Measurements from ENCODE around the gene C16orf74.
A peak's percentile ranks its signal among the peaks of the same experiment; 100 is the strongest.

Gene C16orf74

DNA sequence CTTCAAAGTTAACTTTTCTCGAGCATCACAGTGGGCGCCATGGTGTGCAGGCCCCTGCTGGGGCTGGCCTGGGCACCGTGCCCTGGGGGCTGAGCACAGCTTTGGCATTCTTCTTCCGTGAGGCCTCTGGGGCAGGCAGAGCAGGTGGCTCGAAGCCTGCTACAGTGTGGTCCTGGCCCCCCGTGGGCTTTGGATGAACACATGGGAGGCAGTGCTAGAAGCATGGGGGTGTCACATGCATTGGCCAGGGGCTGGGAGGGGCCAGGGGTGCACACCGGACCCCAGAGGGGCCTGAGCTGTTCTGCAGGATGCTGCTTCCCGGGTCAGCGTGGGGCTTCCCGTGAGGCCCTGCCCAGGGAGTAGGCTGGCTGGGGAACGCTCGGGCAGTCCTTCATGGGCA is 12.1 kb upstream of the C16orf74 start:
- Histone ChIP-seq H3K4me3 (ENCODE audit: low read depth in 1 of 2, low read length in 2 of 2) (no peak overlapping the region), H3K9ac (ENCODE audit: low read depth in 1 of 2, low read length in 2 of 2) (no peak overlapping the region), H3K27ac (ENCODE audit: low read depth, low read length) (no peak overlapping the region), H3K36me3 (ENCODE audit: control insufficient read depth in 1 of 2, insufficient read depth in 2 of 2, low read length in 2 of 2) (no peaks in the 10 kb centered on the region), H3K4me1 (ENCODE audit: control insufficient read depth in 1 of 2, insufficient read depth in 2 of 2, low read length in 2 of 2) (peaks cover 0 to 5% of the 10 kb centered on the region in 2 donors), H3K9me3 (ENCODE audit: control insufficient read depth in 1 of 2, low read length in 2 of 2) (no peaks in the 10 kb centered on the region), H3K27me3 (ENCODE audit: control insufficient read depth in 1 of 2, insufficient read depth in 2 of 2, low read length in 2 of 2) (peaks cover 3 to 6% of the 10 kb centered on the region in 2 donors)

DNA sequence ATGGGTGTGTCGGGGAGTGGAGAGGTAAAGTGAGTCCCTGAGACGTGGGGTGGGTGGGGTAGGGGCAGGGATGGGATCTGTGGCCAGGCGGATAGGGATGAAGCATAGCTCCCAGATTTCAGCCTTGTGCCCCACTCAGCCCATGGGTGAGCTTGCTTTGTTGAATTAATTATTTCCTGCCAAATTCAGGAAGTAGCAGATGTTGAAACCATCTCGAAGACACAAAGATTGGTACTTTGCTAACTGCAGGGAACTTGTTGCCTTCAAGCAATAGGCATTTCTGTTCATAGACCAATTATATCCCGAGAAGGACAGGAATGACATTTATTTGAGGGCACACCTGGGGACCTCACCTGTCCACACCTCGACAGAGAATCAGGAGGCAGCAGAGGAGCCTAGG is 11.0 kb upstream of the C16orf74 start:
- Histone ChIP-seq H3K27ac (ENCODE audit: low read depth, low read length) (no peak overlapping the region), H3K9me3 (ENCODE audit: control insufficient read depth in 1 of 2, low read length in 2 of 2) (no peaks in the 10 kb centered on the region), H3K27me3 (ENCODE audit: control insufficient read depth in 1 of 2, insufficient read depth in 2 of 2, low read length in 2 of 2) (peaks cover 3 to 6% of the 10 kb centered on the region in 2 donors), H3K9ac (ENCODE audit: low read depth in 1 of 2, low read length in 2 of 2) (no peak overlapping the region), H3K4me1 (ENCODE audit: control insufficient read depth in 1 of 2, insufficient read depth in 2 of 2, low read length in 2 of 2) (peaks cover 0 to 5% of the 10 kb centered on the region in 2 donors), H3K4me3 (ENCODE audit: low read depth in 1 of 2, low read length in 2 of 2) (no peak overlapping the region), H3K36me3 (ENCODE audit: control insufficient read depth in 1 of 2, insufficient read depth in 2 of 2, low read length in 2 of 2) (no peaks in the 10 kb centered on the region)

DNA sequence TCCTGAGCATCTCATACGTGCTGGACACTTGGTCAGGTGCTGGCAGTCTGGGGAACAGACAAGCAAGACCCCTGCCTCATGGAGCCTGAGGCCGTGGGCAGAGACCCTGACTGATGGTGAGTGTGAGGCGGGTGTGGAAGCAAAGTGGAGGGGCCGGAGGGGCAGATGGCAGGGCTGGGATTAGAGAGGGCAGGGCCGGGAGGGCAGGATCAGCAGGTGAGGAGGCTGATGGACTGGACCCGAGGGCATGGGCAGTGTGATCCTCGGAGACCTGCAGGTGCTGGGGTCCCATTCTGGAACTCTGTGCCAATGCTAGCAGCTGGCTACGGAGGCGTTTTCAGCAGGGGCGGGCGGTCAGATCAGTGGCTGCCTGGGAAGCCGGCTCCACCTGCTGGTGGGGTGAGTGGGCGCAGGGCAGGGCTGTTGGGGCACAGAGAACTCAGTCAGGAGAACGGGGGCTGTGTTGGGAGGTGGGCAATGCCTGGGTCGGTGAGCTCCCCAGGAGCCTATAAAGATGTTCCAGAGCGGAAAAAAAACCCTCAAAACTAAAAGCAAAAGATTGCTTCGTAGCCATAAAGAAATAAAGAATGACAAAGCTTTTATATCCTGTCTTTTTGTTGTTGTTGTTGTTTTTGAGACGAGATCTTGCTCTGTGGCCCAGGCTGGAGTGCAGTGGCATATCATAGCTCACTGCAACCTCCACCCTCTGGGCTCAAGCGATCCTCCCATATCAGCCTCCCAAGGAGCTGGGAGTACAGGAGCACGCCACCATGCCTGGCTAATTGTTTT is 8.9 kb upstream of the C16orf74 start:
- peaks cover 0 to 6% of the 10 kb centered on the region in 2 donors for H3K27me3 ChIP-seq (ENCODE audit: control insufficient read depth in 1 of 2, insufficient read depth in 2 of 2, low read length in 2 of 2)
- no peak overlapping the region for H3K4me3 ChIP-seq (ENCODE audit: low read depth in 1 of 2, low read length in 2 of 2)
- H3K4me1 ChIP-seq (ENCODE audit: control insufficient read depth in 1 of 2, insufficient read depth in 2 of 2, low read length in 2 of 2) = peaks cover under 1 to 6% of the 10 kb centered on the region in 2 donors
- H3K27ac ChIP-seq (ENCODE audit: low read depth, low read length) = no peak overlapping the region
- no peaks in the 10 kb centered on the region for H3K9me3 ChIP-seq (ENCODE audit: control insufficient read depth in 1 of 2, low read length in 2 of 2)
- H3K9ac ChIP-seq (ENCODE audit: low read depth in 1 of 2, low read length in 2 of 2) = no peak overlapping the region
- H3K36me3 ChIP-seq (ENCODE audit: control insufficient read depth in 1 of 2, insufficient read depth in 2 of 2, low read length in 2 of 2) = no peaks in the 10 kb centered on the region

DNA sequence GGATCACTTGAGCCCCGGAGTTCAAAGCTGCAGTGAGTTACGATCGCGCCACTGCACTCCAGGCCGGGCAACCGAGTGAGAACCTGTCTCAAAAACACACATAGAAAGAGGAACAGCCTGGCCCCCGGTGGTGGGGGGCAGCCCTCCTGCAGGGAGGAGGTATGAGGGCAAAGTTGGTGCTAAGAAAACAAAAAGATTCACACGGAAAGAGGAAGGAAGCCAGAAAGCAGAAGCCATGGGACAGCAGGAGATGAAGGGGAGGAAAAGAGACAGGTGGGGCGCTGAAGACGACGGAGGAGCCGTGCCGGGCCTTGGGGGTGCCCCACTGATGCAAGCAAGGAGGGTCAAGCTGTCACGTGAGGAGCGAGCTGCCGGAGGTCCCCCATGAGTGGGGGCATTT is 8.2 kb upstream of the C16orf74 start:
- Histone ChIP-seq H3K9me3 (ENCODE audit: control insufficient read depth in 1 of 2, low read length in 2 of 2) (no peaks in the 10 kb centered on the region), H3K4me1 (ENCODE audit: control insufficient read depth in 1 of 2, insufficient read depth in 2 of 2, low read length in 2 of 2) (peaks cover 7 to 13% of the 10 kb centered on the region in 2 donors), H3K27ac (ENCODE audit: low read depth, low read length) (no peak overlapping the region), H3K9ac (ENCODE audit: low read depth in 1 of 2, low read length in 2 of 2) (no peak overlapping the region), H3K27me3 (ENCODE audit: control insufficient read depth in 1 of 2, insufficient read depth in 2 of 2, low read length in 2 of 2) (peaks cover 0 to 10% of the 10 kb centered on the region in 2 donors), H3K4me3 (ENCODE audit: low read depth in 1 of 2, low read length in 2 of 2) (no peak overlapping the region), H3K36me3 (ENCODE audit: control insufficient read depth in 1 of 2, insufficient read depth in 2 of 2, low read length in 2 of 2) (no peaks in the 10 kb centered on the region)

DNA sequence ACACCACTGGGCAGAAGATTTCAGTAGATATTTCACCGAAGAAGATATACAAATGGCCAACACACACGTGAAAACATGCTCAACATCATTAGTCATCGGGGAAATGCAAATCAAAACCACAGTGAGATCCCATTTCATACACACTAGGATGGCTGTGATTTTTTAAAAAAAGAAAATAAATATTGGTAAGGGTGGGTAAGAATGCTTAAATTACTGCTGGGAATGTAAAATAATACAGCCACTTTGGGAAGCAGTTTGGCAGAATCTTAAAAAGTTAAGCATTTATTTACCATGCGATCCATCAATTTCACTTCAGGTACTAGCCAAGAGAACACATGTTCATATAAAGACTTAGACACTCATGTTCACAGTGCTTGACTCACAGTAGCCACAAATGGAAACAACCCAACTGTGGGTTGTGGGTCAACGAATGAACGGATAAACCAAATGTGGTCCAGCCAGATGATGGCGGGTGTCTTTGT is 6.5 kb upstream of the C16orf74 start:
- no peaks in the 10 kb centered on the region for H3K9me3 ChIP-seq (ENCODE audit: control insufficient read depth in 1 of 2, low read length in 2 of 2)
- peaks cover 21 to 28% of the 10 kb centered on the region in 2 donors for H3K4me1 ChIP-seq (ENCODE audit: control insufficient read depth in 1 of 2, insufficient read depth in 2 of 2, low read length in 2 of 2)
- no peak overlapping the region for H3K9ac ChIP-seq (ENCODE audit: low read depth in 1 of 2, low read length in 2 of 2)
- no peak overlapping the region for H3K4me3 ChIP-seq (ENCODE audit: low read depth in 1 of 2, low read length in 2 of 2)
- peaks cover 4 to 18% of the 10 kb centered on the region in 2 donors for H3K27me3 ChIP-seq (ENCODE audit: control insufficient read depth in 1 of 2, insufficient read depth in 2 of 2, low read length in 2 of 2)
- no peak overlapping the region for H3K27ac ChIP-seq (ENCODE audit: low read depth, low read length)
- H3K36me3 ChIP-seq (ENCODE audit: control insufficient read depth in 1 of 2, insufficient read depth in 2 of 2, low read length in 2 of 2) = no peaks in the 10 kb centered on the region

DNA sequence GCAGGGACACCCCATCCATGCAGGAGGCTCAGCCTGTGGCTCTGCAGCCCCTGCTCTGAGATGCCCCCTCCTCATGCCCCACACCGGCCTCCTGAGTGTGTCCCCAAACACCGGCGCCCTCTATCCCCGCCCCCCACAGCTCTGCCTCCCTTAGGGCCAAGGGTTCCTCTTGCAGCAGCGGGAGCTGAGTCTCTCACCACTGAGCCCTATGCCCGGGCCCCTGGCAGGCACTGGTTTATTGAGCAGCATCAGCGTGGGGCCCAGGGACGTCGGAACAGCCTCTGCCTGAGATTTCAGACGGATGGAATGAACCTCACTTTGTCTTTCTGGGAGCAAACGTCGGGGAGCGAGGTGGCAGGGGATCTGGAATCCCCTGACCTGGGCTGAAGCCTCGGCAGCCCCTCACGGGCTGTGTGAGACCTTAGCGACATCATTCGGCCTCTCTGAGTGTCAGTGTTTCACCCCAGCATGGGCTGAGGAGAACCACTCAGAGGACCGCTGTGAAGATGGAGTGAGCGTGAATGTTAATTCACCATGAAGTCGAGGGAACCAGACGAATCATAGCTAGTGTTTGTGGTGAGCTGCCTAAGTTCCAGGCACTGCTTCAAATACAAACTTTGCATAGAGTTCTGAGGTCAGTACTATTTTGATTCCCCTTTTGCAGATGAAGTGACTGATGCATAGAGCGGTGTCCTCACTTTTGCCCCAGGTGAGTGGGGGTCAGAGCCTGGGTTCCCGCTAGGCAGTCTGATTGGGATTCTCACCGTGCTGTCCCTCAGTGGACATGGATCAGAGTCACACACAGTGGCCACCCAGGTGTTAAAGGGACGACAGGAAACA is 5.3 kb upstream of the C16orf74 start:
- Histone ChIP-seq H3K4me3 (ENCODE audit: low read depth in 1 of 2, low read length in 2 of 2) (no peak overlapping the region), H3K9me3 (ENCODE audit: control insufficient read depth in 1 of 2, low read length in 2 of 2) (no peaks in the 10 kb centered on the region), H3K27ac (ENCODE audit: low read depth, low read length) (peak overlapping the region; percentile 66), H3K4me1 (ENCODE audit: control insufficient read depth in 1 of 2, insufficient read depth in 2 of 2, low read length in 2 of 2) (peaks cover 27 to 37% of the 10 kb centered on the region in 2 donors), H3K27me3 (ENCODE audit: control insufficient read depth in 1 of 2, insufficient read depth in 2 of 2, low read length in 2 of 2) (peaks cover 15 to 28% of the 10 kb centered on the region in 2 donors), H3K36me3 (ENCODE audit: control insufficient read depth in 1 of 2, insufficient read depth in 2 of 2, low read length in 2 of 2) (no peaks in the 10 kb centered on the region), H3K9ac (ENCODE audit: low read depth in 1 of 2, low read length in 2 of 2) (no peak overlapping the region)

DNA sequence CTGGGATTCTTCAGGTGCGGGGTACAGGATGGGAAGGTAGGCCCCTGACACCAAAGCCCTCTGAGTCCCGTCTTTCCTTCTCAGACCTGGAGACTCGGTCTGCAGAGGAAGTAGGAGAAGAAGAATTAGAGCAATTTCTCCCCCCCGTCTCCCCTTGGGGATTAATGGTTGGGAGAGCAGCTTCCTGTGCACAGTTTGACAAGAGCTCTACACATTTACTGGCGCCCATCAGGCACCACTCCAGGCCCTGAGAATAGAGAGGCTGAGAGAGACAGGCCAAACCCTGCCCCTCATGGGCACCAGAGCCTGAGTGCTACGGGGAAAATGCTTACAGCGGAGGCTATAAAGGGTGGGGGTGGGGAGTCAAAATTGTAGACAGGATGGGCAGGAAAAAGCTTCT is 3.5 kb upstream of the C16orf74 start:
- Histone ChIP-seq H3K4me1 (ENCODE audit: control insufficient read depth in 1 of 2, insufficient read depth in 2 of 2, low read length in 2 of 2) (peaks cover 27 to 43% of the 10 kb centered on the region in 2 donors), H3K4me3 (ENCODE audit: low read depth in 1 of 2, low read length in 2 of 2) (no peak overlapping the region), H3K9ac (ENCODE audit: low read depth in 1 of 2, low read length in 2 of 2) (no peak overlapping the region), H3K9me3 (ENCODE audit: control insufficient read depth in 1 of 2, low read length in 2 of 2) (no peaks in the 10 kb centered on the region), H3K36me3 (ENCODE audit: control insufficient read depth in 1 of 2, insufficient read depth in 2 of 2, low read length in 2 of 2) (no peaks in the 10 kb centered on the region), H3K27me3 (ENCODE audit: control insufficient read depth in 1 of 2, insufficient read depth in 2 of 2, low read length in 2 of 2) (peaks cover 25 to 35% of the 10 kb centered on the region in 2 donors), H3K27ac (ENCODE audit: low read depth, low read length) (no peak overlapping the region)

DNA sequence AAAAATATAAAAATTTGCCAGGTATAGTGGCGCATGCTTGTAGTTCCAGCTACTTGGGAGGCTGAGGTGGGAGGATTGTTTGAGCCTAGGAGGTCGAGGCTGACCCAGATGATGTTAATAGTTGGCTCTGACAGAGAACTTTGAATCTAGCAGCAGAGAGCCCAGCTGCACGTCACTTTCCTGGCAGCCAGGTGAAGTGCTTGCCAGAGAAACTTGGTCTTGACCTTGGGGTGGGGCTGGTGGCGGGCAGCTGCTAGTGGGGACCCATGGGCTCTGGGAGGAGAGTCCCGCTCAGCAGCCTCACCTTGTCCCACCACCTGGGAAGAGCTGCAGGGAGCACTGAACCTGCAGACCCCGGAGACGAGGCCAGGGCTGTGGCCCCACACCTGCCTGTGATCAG is 3.1 kb upstream of the C16orf74 start:
- Histone ChIP-seq H3K4me1 (ENCODE audit: control insufficient read depth in 1 of 2, insufficient read depth in 2 of 2, low read length in 2 of 2) (peaks cover 27 to 42% of the 10 kb centered on the region in 2 donors), H3K9ac (ENCODE audit: low read depth in 1 of 2, low read length in 2 of 2) (no peak overlapping the region), H3K4me3 (ENCODE audit: low read depth in 1 of 2, low read length in 2 of 2) (no peak overlapping the region), H3K9me3 (ENCODE audit: control insufficient read depth in 1 of 2, low read length in 2 of 2) (no peaks in the 10 kb centered on the region), H3K27me3 (ENCODE audit: control insufficient read depth in 1 of 2, insufficient read depth in 2 of 2, low read length in 2 of 2) (peaks cover 26 to 37% of the 10 kb centered on the region in 2 donors), H3K27ac (ENCODE audit: low read depth, low read length) (no peak overlapping the region), H3K36me3 (ENCODE audit: control insufficient read depth in 1 of 2, insufficient read depth in 2 of 2, low read length in 2 of 2) (no peaks in the 10 kb centered on the region)

DNA sequence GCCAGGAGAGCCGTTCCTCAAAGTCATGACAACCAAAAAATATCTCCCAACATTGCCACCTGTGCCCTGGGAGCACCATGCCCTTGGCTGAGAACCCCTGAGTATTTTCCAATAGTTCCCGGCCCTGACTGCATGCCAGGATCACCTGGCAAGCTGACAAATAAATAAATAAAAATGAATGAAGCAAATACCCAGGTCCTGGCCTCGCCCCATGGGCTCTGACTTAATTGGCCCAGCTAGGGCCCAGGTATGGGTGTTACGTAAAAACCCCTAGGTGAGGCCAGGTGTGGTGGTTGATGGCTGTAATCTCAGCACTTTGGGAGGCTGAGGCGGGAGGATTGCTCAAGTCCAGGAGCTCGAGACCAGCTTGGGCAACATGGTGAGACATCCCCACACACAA is 2.7 kb upstream of the C16orf74 start:
- H3K4me3 ChIP-seq (ENCODE audit: low read depth in 1 of 2, low read length in 2 of 2) = no peak overlapping the region
- H3K9ac ChIP-seq (ENCODE audit: low read depth in 1 of 2, low read length in 2 of 2) = no peak overlapping the region
- H3K27me3 ChIP-seq (ENCODE audit: control insufficient read depth in 1 of 2, insufficient read depth in 2 of 2, low read length in 2 of 2) = peaks cover 26 to 34% of the 10 kb centered on the region in 2 donors
- no peaks in the 10 kb centered on the region for H3K36me3 ChIP-seq (ENCODE audit: control insufficient read depth in 1 of 2, insufficient read depth in 2 of 2, low read length in 2 of 2)
- H3K9me3 ChIP-seq (ENCODE audit: control insufficient read depth in 1 of 2, low read length in 2 of 2) = no peaks in the 10 kb centered on the region
- H3K4me1 ChIP-seq (ENCODE audit: control insufficient read depth in 1 of 2, insufficient read depth in 2 of 2, low read length in 2 of 2) = peaks cover 27 to 42% of the 10 kb centered on the region in 2 donors
- no peak overlapping the region for H3K27ac ChIP-seq (ENCODE audit: low read depth, low read length)
